Left lung (tissue), 10 donors: ENCODE results near the gene ATP8A2. TPM values are rescaled to one million over a fixed set of nuclear protein-coding genes. Genes with fewer than 3 reads are reported as not detected.

Source experiments
- ATAC-seq: fragments of 200-7000 bp; cut with Tn5 transposase; one replicate; pipeline ENCODE4 v1.9.1; 2020; ENCODE audit warnings: moderate library complexity
- DNase-seq, 4 donors: peaks; one replicate each; pipeline ENCODE4 v3.0.0-alpha.2; 2013 to 2020
- H3K27ac ChIP-seq, 2 donors: fragments of 200-600 bp; sonication (generic) in 1 of 2; one replicate each; pipeline versions ENCODE4 v1.5.0 to v1.8.0; 2020 to 2021
- H3K27me3 ChIP-seq, 2 donors: fragments of 200-600 bp; sonication (generic) in 1 of 2; one replicate each; pipeline versions ENCODE4 v1.5.0 to v1.8.0; 2020 to 2021
- H3K36me3 ChIP-seq, 2 donors: fragments of 200-600 bp; sonication (generic) in 1 of 2; one replicate each; pipeline versions ENCODE4 v1.5.0 to v1.8.0; 2020 to 2021
- H3K4me1 ChIP-seq, 2 donors: fragments of 200-600 bp; one replicate each; pipeline ENCODE4 v1.8.0; 2021
- H3K4me3 ChIP-seq, 2 donors: fragments of 200-600 bp; sonication (generic) in 1 of 2; one replicate each; pipeline versions ENCODE4 v1.5.0 to v1.8.0; 2020 to 2021; ENCODE audit warnings: mild to moderate bottlenecking in 1 of 2
- H3K9me3 ChIP-seq, 2 donors: fragments of 200-600 bp; sonication (generic) in 1 of 2; one replicate each; pipeline versions ENCODE4 v1.5.0 to v1.8.0; 2020 to 2021
- CTCF ChIP-seq, 2 donors: fragments of 200-600 bp; sonication (generic) in 1 of 2; IDR thresholded peaks; one replicate each; pipeline versions ENCODE4 v1.5.0 to v1.8.0; 2021; ENCODE audit warnings: antibody characterized with exemption in 2 of 2
- intact Hi-C, 2 donors: fragments of 100-400 bp; cut with DNase I; formaldehyde crosslinking; loops; one replicate each; pipeline versions ENCODE4 v1.11.2 to v1.14.2; 2022
- polyA plus RNA-seq, 6 donors: library from polyadenylated mRNA; unstranded; fragments of 120-200 nt; gene quantifications; one replicate each; pipeline ENCODE4 v1.2.1, GENCODE V29; 2013; ENCODE audit not compliant: insufficient read length in 6 of 6
- total RNA-seq, 2 donors: library from RNA; stranded (reverse); fragmentation: NEBNext Ultra II Directional; extraction: Animal tissue kit (Norgen Biotek cat#: 25700); gene quantifications; one replicate each; pipeline ENCODE4 v1.2.1, GENCODE V29; 2021
- donor health status: DM: no; HTN: yes; CAD: no.
- donor health status: DM: no; HTN: no; CAD: no.

The ATP8A2 gene
- total and polyA plus RNA-seq, 8 donors, result 1.1 to 13.4 (median 9.6) TPM

GRCh38 chr13:25722893-25723292, 351.1 kb downstream of the ATP8A2 start:
- Histone ChIP-seq H3K27me3 (no peaks in the 10 kb centered on the region), H3K4me3 (no peak overlapping the region), H3K4me1 (no peaks in the 10 kb centered on the region), H3K9me3 (peaks cover 0 to 2% of the 10 kb centered on the region in 2 donors), H3K36me3 (no peaks in the 10 kb centered on the region), H3K27ac (no peak overlapping the region)
- DNase-seq (no peak), ATAC-seq (no peak)
- TF ChIP-seq CTCF (IDR thresholded peaks at IDR 0.05), result no peak
- intact Hi-C loops, result no loop called here

- no peaks in the 10 kb centered on the region for H3K36me3 ChIP-seq
- ATAC-seq (no peak), DNase-seq (no peak)
- peaks cover 0 to 2% of the 10 kb centered on the region in 2 donors for H3K9me3 ChIP-seq
- H3K4me3 ChIP-seq, result no peak overlapping the region
- no peaks in the 10 kb centered on the region for H3K27me3 ChIP-seq
- intact Hi-C loops, result no loop called here
- H3K4me1 ChIP-seq, result no peaks in the 10 kb centered on the region
- no peak for TF ChIP-seq CTCF (IDR thresholded peaks at IDR 0.05)
- no peak overlapping the region for H3K27ac ChIP-seq
Observed at GRCh38 chr13:25725104-25725503, 353.3 kb downstream of the ATP8A2 start.

GRCh38 chr13:25727250-25727649, 355.5 kb downstream of the ATP8A2 start:
- H3K4me1 ChIP-seq, result no peaks in the 10 kb centered on the region
- no peaks in the 10 kb centered on the region for H3K27me3 ChIP-seq
- H3K36me3 ChIP-seq, result no peaks in the 10 kb centered on the region
- no peak overlapping the region for H3K27ac ChIP-seq
- no peak for TF ChIP-seq CTCF (IDR thresholded peaks at IDR 0.05)
- intact Hi-C loops, result no loop called here
- peaks cover 0 to 2% of the 10 kb centered on the region in 2 donors for H3K9me3 ChIP-seq
- H3K4me3 ChIP-seq, result no peak overlapping the region
- DNase-seq (peak in 2 of 4 donors; percentile 45 to 57), ATAC-seq (peak; percentile 96)

GRCh38 chr13:25727810-25728209, 356.0 kb downstream of the ATP8A2 start:
- DNase-seq (no peak), ATAC-seq (no peak)
- no peak overlapping the region for H3K27ac ChIP-seq
- no peak overlapping the region for H3K4me3 ChIP-seq
- H3K9me3 ChIP-seq, result peaks cover 0 to 2% of the 10 kb centered on the region in 2 donors
- no peaks in the 10 kb centered on the region for H3K27me3 ChIP-seq
- H3K36me3 ChIP-seq, result no peaks in the 10 kb centered on the region
- intact Hi-C loops, result no loop called here
- TF ChIP-seq CTCF (IDR thresholded peaks at IDR 0.05), result no peak
- H3K4me1 ChIP-seq, result no peaks in the 10 kb centered on the region

GRCh38 chr13:25729201-25729600, 357.4 kb downstream of the ATP8A2 start:
- no peak for ATAC-seq
- H3K4me3 ChIP-seq, result no peak overlapping the region
- no peaks in the 10 kb centered on the region for H3K36me3 ChIP-seq
- DNase-seq, result no peak
- no peaks in the 10 kb centered on the region for H3K27me3 ChIP-seq
- H3K27ac ChIP-seq, result no peak overlapping the region
- intact Hi-C loops, result no loop called here
- H3K4me1 ChIP-seq, result no peaks in the 10 kb centered on the region
- no peak for TF ChIP-seq CTCF (IDR thresholded peaks at IDR 0.05)
- no peaks in the 10 kb centered on the region for H3K9me3 ChIP-seq
